SK-N-MC (cell line): Measurements from ENCODE around the gene TLE4.

Experiments
- EZH2 ChIP-seq: fragments of 200-600 bp; sonication (generic); IDR thresholded peaks from one replicate; pipeline ENCODE4 v1.6.1; 2017; ENCODE audit warnings: antibody characterized with exemption
- FOXP2 ChIP-seq: optimal IDR thresholded peaks from 2 replicates; pipeline ENCODE3; 2011; ENCODE audit warnings: mild to moderate bottlenecking, moderate library complexity; ENCODE audit not compliant: insufficient read depth; ENCODE audit errors: extremely low read length, control extremely low read depth
- POLR2AphosphoS5 ChIP-seq: IDR thresholded peaks from 2 replicates; pipeline ENCODE4 v1.6.1; 2012; ENCODE audit warnings: mild to moderate bottlenecking, low read depth, low read length, borderline replicate concordance

- TF ChIP-seq POLR2AphosphoS5 (no peak), EZH2 (no peak), FOXP2 (no peak)
Measured at GRCh38 chr9:79630521-79631403, 59.0 kb downstream of the TLE4 start.
